Neural progenitor cell (in vitro differentiated cells): ENCODE data around the gene FHL3.

ENCODE experiments used
- EZH2phosphoT487 ChIP-seq: fragments of 200-600 bp; sonication (generic); IDR thresholded peaks from 2 replicates; pipeline ENCODE4 v1.6.1; 2017; ENCODE audit warnings: antibody characterized with exemption
- TF ChIP-seq, protein P1 (sequence below): fragments of 200-600 bp; sonication (generic); IDR thresholded peaks from 2 replicates; pipeline ENCODE4 v1.5.1; 2017; ENCODE audit warnings: antibody characterized with exemption, mild to moderate bottlenecking

GRCh38 chr1:38028105-38028591 is 22.8 kb upstream of the FHL3 start:
- TF ChIP-seq EZH2phosphoT487: no peak
- TF ChIP-seq, protein P1, sequence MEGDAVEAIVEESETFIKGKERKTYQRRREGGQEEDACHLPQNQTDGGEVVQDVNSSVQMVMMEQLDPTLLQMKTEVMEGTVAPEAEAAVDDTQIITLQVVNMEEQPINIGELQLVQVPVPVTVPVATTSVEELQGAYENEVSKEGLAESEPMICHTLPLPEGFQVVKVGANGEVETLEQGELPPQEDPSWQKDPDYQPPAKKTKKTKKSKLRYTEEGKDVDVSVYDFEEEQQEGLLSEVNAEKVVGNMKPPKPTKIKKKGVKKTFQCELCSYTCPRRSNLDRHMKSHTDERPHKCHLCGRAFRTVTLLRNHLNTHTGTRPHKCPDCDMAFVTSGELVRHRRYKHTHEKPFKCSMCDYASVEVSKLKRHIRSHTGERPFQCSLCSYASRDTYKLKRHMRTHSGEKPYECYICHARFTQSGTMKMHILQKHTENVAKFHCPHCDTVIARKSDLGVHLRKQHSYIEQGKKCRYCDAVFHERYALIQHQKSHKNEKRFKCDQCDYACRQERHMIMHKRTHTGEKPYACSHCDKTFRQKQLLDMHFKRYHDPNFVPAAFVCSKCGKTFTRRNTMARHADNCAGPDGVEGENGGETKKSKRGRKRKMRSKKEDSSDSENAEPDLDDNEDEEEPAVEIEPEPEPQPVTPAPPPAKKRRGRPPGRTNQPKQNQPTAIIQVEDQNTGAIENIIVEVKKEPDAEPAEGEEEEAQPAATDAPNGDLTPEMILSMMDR: no peak
